PC-9 (cell line): ENCODE measurements around the gene PCGF3. TPM values are rescaled to one million over a fixed set of nuclear protein-coding genes. Genes with fewer than 3 reads are reported as not detected.

ENCODE experiments used
- BruUV-seq: library from RNA; stranded (reverse); fragments of 400-500 nt; replicated peaks from 2 replicates; lab custom pipeline; 2021; lab: Mats Ljungman, UMichigan
- CTCF ChIA-PET: fragments of 300-600 bp; sonication (Branson Sonifier 250); formaldehyde crosslinking; loops from one replicate; lab custom pipeline; 2022; ENCODE audit warnings: antibody characterized with exemption; lab: Charles Lee
- POLR2A ChIA-PET: fragments of 300-600 bp; sonication (Branson Sonifier 250); formaldehyde crosslinking; loops from one replicate; lab custom pipeline; 2022; ENCODE audit warnings: antibody characterized with exemption; ENCODE audit not compliant: unreplicated experiment; lab: Charles Lee
- DNase-seq, 2 experiments: peaks; one replicate each; pipeline versions ENCODE4 v3.0.0 to v3.0.0-alpha.2; 2015 to 2022; ENCODE audit warnings: mixed read lengths in 1 of 2
- H2AFZ ChIP-seq: fragments of 200-600 bp; sonication (generic); 2 replicates; pipeline ENCODE4 v1.8.1; 2017; ENCODE audit warnings: antibody characterized with exemption
- H3F3A ChIP-seq: fragments of 200-600 bp; sonication (generic); 2 replicates; pipeline ENCODE4 v1.8.1; 2017; ENCODE audit warnings: antibody characterized with exemption, mild to moderate bottlenecking, low read depth; ENCODE audit not compliant: insufficient read depth
- H3K27ac ChIP-seq: fragments of 200-600 bp; sonication (generic); 2 replicates; pipeline ENCODE4 v1.6.1; 2016; ENCODE audit warnings: mixed run types
- H3K27me3 ChIP-seq: fragments of 200-600 bp; sonication (generic); 2 replicates; pipeline ENCODE4 v1.6.1; 2016; ENCODE audit warnings: low read depth, mixed run types; ENCODE audit not compliant: insufficient read depth
- H3K36me3 ChIP-seq: fragments of 200-600 bp; sonication (generic); 2 replicates; pipeline ENCODE4 v1.6.1; 2016; ENCODE audit warnings: low read depth, mixed run types
- H3K4me1 ChIP-seq: fragments of 200-600 bp; sonication (generic); replicated peaks from 2 replicates; pipeline ENCODE4 v1.6.1; 2016; ENCODE audit warnings: mixed run types; ENCODE audit not compliant: insufficient read depth
- H3K4me2 ChIP-seq: fragments of 200-600 bp; sonication (generic); 2 replicates; pipeline ENCODE4 v1.6.1; 2017; ENCODE audit warnings: mixed run types
- H3K4me3 ChIP-seq: fragments of 200-600 bp; sonication (generic); 2 replicates; pipeline ENCODE4 v1.6.1; 2016; ENCODE audit warnings: mixed run types
- H3K79me2 ChIP-seq: fragments of 200-600 bp; sonication (generic); 2 replicates; pipeline ENCODE4 v1.6.1; 2017; ENCODE audit warnings: low read depth, mixed run types
- H3K9me2 ChIP-seq: fragments of 200-600 bp; sonication (generic); 2 replicates; pipeline ENCODE4 v1.8.1; 2017; ENCODE audit warnings: mild to moderate bottlenecking; ENCODE audit not compliant: insufficient read depth
- H3K9me3 ChIP-seq: fragments of 200-600 bp; sonication (generic); 2 replicates; pipeline ENCODE4 v1.8.1; 2016; ENCODE audit warnings: low read depth; ENCODE audit not compliant: insufficient read depth
- H4K20me1 ChIP-seq: fragments of 200-600 bp; sonication (generic); 2 replicates; pipeline ENCODE4 v1.8.1; 2017; ENCODE audit not compliant: insufficient read depth
- CTCF ChIP-seq: fragments of 200-600 bp; sonication (generic); conservative IDR thresholded peaks from 2 replicates; pipeline ENCODE4 v1.6.1; 2017; ENCODE audit warnings: mixed run types, antibody characterized with exemption, mild to moderate bottlenecking, moderate library complexity
- EZH2 ChIP-seq: fragments of 200-600 bp; sonication (generic); IDR thresholded peaks from 2 replicates; pipeline ENCODE4 v1.8.0; 2017; ENCODE audit warnings: antibody characterized with exemption, low read depth
- intact Hi-C: fragments of 100-400 bp; cut with micrococcal nuclease; formaldehyde crosslinking; loops from one replicate; pipeline ENCODE4 v1.10.0; 2022; ENCODE audit not compliant: unreplicated experiment
- total RNA-seq: library from RNA; stranded (reverse); gene quantifications from 2 replicates; pipeline ENCODE4 v1.2.3, GENCODE V29; 2021

PCGF3 gene
- total RNA-seq, 1 experiment from 2014 or later, result 60.8 TPM

- Histone ChIP-seq H3K79me2 (no peaks in the 10 kb centered on the region), H3K9me2 (no peaks in the 10 kb centered on the region), H3F3A (peaks cover 13% of the 10 kb centered on the region; the same call in 1 of the 2 replicates), H3K36me3 (no peaks in the 10 kb centered on the region), H3K4me3 (no peak overlapping the region), H3K27me3 (no peaks in the 10 kb centered on the region), H2AFZ (no peak overlapping the region), H3K4me1 (no peaks in the 10 kb centered on the region), H3K27ac (no peak overlapping the region), H3K4me2 (no peak overlapping the region), H3K9me3 (no peaks in the 10 kb centered on the region), H4K20me1 (peaks cover 15% of the 10 kb centered on the region)
- TF ChIP-seq EZH2, result no peak
- no peak for TF ChIP-seq CTCF
- no peak for DNase-seq
- intact Hi-C loops, result loop anchor here (10.0 kb wide), 1 partner anchor 144 kb away; no protein-coding TSS in a partner anchor
- POLR2A ChIA-PET, result no interaction called here
- no TSS peak for BruUV-seq
- CTCF ChIA-PET, result no interaction called here
Measured at GRCh38 chr4:748461-748860, 42.8 kb downstream of the PCGF3 start.

GRCh38 chr4:749698-750666 is 44.4 kb downstream of the PCGF3 start:
- ChIA-PET POLR2A (interaction anchor here (0.7 kb wide), 1 partner anchor 507 kb away, joined by 5 read pairs; no protein-coding TSS in a partner anchor), CTCF (no interaction called here)
- TF ChIP-seq EZH2 (no peak), CTCF (no peak)
- DNase-seq, result no peak
- intact Hi-C loops, result loop anchor here (10.0 kb wide), 1 partner anchor 145 kb away; no protein-coding TSS in a partner anchor
- Histone ChIP-seq H3K4me2 (no peak overlapping the region), H3K9me3 (no peaks in the 10 kb centered on the region), H4K20me1 (peaks cover 7% of the 10 kb centered on the region), H2AFZ (no peak overlapping the region), H3K4me3 (no peak overlapping the region), H3K9me2 (no peaks in the 10 kb centered on the region), H3K27ac (no peak overlapping the region), H3K4me1 (no peaks in the 10 kb centered on the region), H3K36me3 (no peaks in the 10 kb centered on the region), H3K79me2 (no peaks in the 10 kb centered on the region), H3K27me3 (no peaks in the 10 kb centered on the region), H3F3A (peaks cover 7% of the 10 kb centered on the region; the same call in 1 of the 2 replicates)
- BruUV-seq, result no TSS peak

- no peaks in the 10 kb centered on the region for H3K27me3 ChIP-seq
- no peaks in the 10 kb centered on the region for H3K9me3 ChIP-seq
- H3F3A ChIP-seq, result peaks cover 12% of the 10 kb centered on the region; the same call in 1 of the 2 replicates
- ChIA-PET POLR2A (no interaction called here), CTCF (interaction anchor here (0.6 kb wide), 1 partner anchor 60 kb away, joined by 5 read pairs; no protein-coding TSS in a partner anchor)
- no peak overlapping the region for H3K4me2 ChIP-seq
- H4K20me1 ChIP-seq, result peaks cover 7% of the 10 kb centered on the region
- no peak for DNase-seq
- no peaks in the 10 kb centered on the region for H3K4me1 ChIP-seq
- BruUV-seq, result no TSS peak
- intact Hi-C loops, result no loop called here
- no peaks in the 10 kb centered on the region for H3K36me3 ChIP-seq
- H3K79me2 ChIP-seq, result no peaks in the 10 kb centered on the region
- no peak overlapping the region for H3K27ac ChIP-seq
- H3K4me3 ChIP-seq, result no peak overlapping the region
- TF ChIP-seq EZH2 (no peak), CTCF (no peak)
- H3K9me2 ChIP-seq, result no peaks in the 10 kb centered on the region
- H2AFZ ChIP-seq, result no peak overlapping the region
Measured at GRCh38 chr4:751676-752075, 46.0 kb downstream of the PCGF3 start.
